Keratinocyte (primary cell): ENCODE results near the gene ARPC5. TPM values are rescaled to one million over a fixed set of nuclear protein-coding genes. Genes with fewer than 3 reads are reported as not detected.

ENCODE experiments used
- DNase-seq: peaks from one replicate; pipeline ENCODE4 v3.0.0-alpha.2; 2011; ENCODE audit warnings: low read depth, missing footprints, low spot score
- FAIRE-seq: peaks from 2 replicates; lab custom pipeline; 2011; peaks lifted over from hg19 to GRCh38; lab: Jason Lieb, UNC
- H2AFZ ChIP-seq: 2 replicates; pipeline ENCODE4 v1.6.0; 2012; ENCODE audit warnings: low read length, control low read depth, inconsistent platforms; ENCODE audit not compliant: control insufficient read depth
- H3K27ac ChIP-seq: 2 replicates; pipeline ENCODE4 v1.5.1; 2011; ENCODE audit warnings: low read length; ENCODE audit not compliant: control insufficient read depth, insufficient read depth
- H3K27me3 ChIP-seq: 3 replicates; pipeline ENCODE4 v1.6.0; 2011; ENCODE audit warnings: low read length; ENCODE audit not compliant: control insufficient read depth, insufficient read depth; ENCODE audit errors: extremely low read depth
- H3K36me3 ChIP-seq, 2 experiments: 2 replicates in 1 of 2; 3 replicates in 1 of 2; pipeline ENCODE4 v1.5.1; 2011; ENCODE audit warnings: low read length in 2 of 2, mild to moderate bottlenecking in 1 of 2; ENCODE audit not compliant: control insufficient read depth in 2 of 2, insufficient read depth in 2 of 2; ENCODE audit errors: extremely low read depth in 1 of 2
- H3K4me1 ChIP-seq: 3 replicates; pipeline ENCODE4 v1.5.1; 2011; ENCODE audit warnings: low read length; ENCODE audit not compliant: control insufficient read depth, insufficient read depth; ENCODE audit errors: extremely low read depth
- H3K4me2 ChIP-seq: 3 replicates; pipeline ENCODE4 v1.6.0; 2011; ENCODE audit warnings: low read depth, low read length; ENCODE audit not compliant: control insufficient read depth, insufficient read depth; ENCODE audit errors: extremely low read depth
- H3K4me3 ChIP-seq, 3 experiments: fragments of 200-600 bp in 1 of 3; sonication (generic) in 1 of 3; 2 replicates in 2 of 3; 3 replicates in 1 of 3; pipeline ENCODE4 v1.5.1; 2011 to 2016; ENCODE audit warnings: low read length in 3 of 3, mild to moderate bottlenecking in 3 of 3, control low read depth in 2 of 3, inconsistent platforms in 1 of 3, low read depth in 1 of 3, mixed read lengths in 1 of 3, mixed run types in 1 of 3, moderate library complexity in 1 of 3; ENCODE audit not compliant: control insufficient read depth in 2 of 3, insufficient read depth in 2 of 3; ENCODE audit errors: extremely low read depth in 1 of 3
- H3K79me2 ChIP-seq: 2 replicates; pipeline ENCODE4 v1.6.0; 2012; ENCODE audit warnings: low read length; ENCODE audit not compliant: control insufficient read depth, insufficient read depth
- H3K9ac ChIP-seq: 3 replicates; pipeline ENCODE4 v1.6.0; 2011; ENCODE audit warnings: low read length; ENCODE audit not compliant: control insufficient read depth, insufficient read depth; ENCODE audit errors: extremely low read depth
- H3K9me1 ChIP-seq: 3 replicates; pipeline ENCODE4 v1.6.0; 2011; ENCODE audit warnings: low read length; ENCODE audit not compliant: control insufficient read depth, insufficient read depth; ENCODE audit errors: extremely low read depth
- H3K9me3 ChIP-seq: 2 replicates; pipeline ENCODE4 v1.5.1; 2012; ENCODE audit warnings: low read depth, low read length; ENCODE audit not compliant: control insufficient read depth
- H4K20me1 ChIP-seq: 3 replicates; pipeline ENCODE4 v1.6.0; 2011; ENCODE audit warnings: low read length; ENCODE audit not compliant: control insufficient read depth, insufficient read depth; ENCODE audit errors: extremely low read depth
- CTCF ChIP-seq, 3 experiments: IDR thresholded peaks in 1 of 3; conservative IDR thresholded peaks in 1 of 3; optimal IDR thresholded peaks in 1 of 3; 2 replicates in 2 of 3; 3 replicates in 1 of 3; pipeline versions ENCODE3 to v1.5.1; 2011; ENCODE audit warnings: low read length in 3 of 3, mild to moderate bottlenecking in 3 of 3, moderate library complexity in 2 of 3, control low read depth in 1 of 3, inconsistent platforms in 1 of 3; ENCODE audit not compliant: insufficient read depth in 2 of 3; ENCODE audit errors: extremely low read depth in 1 of 3
- EZH2 ChIP-seq: IDR thresholded peaks from one replicate; pipeline ENCODE4 v1.6.1; 2012; ENCODE audit warnings: inconsistent platforms, mild to moderate bottlenecking, low read length, moderate library complexity
- dilution Hi-C: fragments of 300-500 bp; cut with MboI; formaldehyde crosslinking; loops from one replicate; pipeline ENCODE4 v1.7.0; 2020; ENCODE audit warnings: low sequenced_read_pairs; ENCODE audit not compliant: extremely low pct_ligation_motif_present
- polyA plus RNA-seq, 5 experiments: library from polyadenylated mRNA; depleted of rRNA in 3 of 5; stranded (reverse) in 3 of 5; stranded (forward) in 1 of 5; unstranded in 1 of 5; fragments of >200 nt; gene quantifications; 1 replicate in 1 of 5; 2 replicates in 3 of 5; 3 replicates in 1 of 5; pipeline versions ENCODE4 v1.2.1 to v1.2.3, GENCODE V29; 2011 to 2012; ENCODE audit warnings: missing spikeins in 2 of 5, low read depth in 1 of 5, low replicate concordance in 1 of 5

The ARPC5 gene
- polyA plus RNA-seq, 1 donor (not counting 4 experiments of a cell fraction or from before 2014, with no cell fraction given), result 255 TPM

- Histone ChIP-seq H3K27ac (no peak overlapping the region), H2AFZ (no peak overlapping the region), H3K79me2 (no peaks in the 10 kb centered on the region), H3K9ac (no peak overlapping the region), H3K4me2 (no peak overlapping the region), H3K4me3 (no peak overlapping the region), H3K36me3 (no peaks in the 10 kb centered on the region), H3K27me3 (no peaks in the 10 kb centered on the region), H4K20me1 (no peaks in the 10 kb centered on the region), H3K4me1 (peaks cover 14% of the 10 kb centered on the region), H3K9me1 (no peaks in the 10 kb centered on the region), H3K9me3 (no peaks in the 10 kb centered on the region)
- FAIRE-seq, result no peak
- dilution Hi-C loops, result no loop called here
- no peak for DNase-seq
- TF ChIP-seq CTCF (optimal IDR thresholded peaks at IDR 0.05 in 1 of 3, IDR thresholded peaks at IDR 0.05 in 1 of 3, conservative IDR thresholded peaks at IDR 0.05 in 1 of 3; ENCODE audit: extremely low read depth in 1 of 3, insufficient read depth in 2 of 3, low read length in 3 of 3), result no peak
- TF ChIP-seq EZH2, result no peak
Observed at GRCh38 chr1:183592733-183593132, 42.9 kb downstream of the ARPC5 start.

GRCh38 chr1:183590244-183591191 lies 45.1 kb downstream of the ARPC5 start, which contains the start of gene NCF2:
Gene NCF2 (minus strand): TSS chr1:183590459. CDS start chr1:183590329, 130 bp downstream.
- Histone ChIP-seq H3K9ac (peak within 1 kb of the TSS; percentile 54), H3K4me2 (peak within 1 kb of the TSS; percentile 67), H3K27ac (peak within 1 kb of the TSS; percentile 70), H3K9me1 (no peaks in the 10 kb centered on the region), H3K4me1 (peaks cover 14% of the 10 kb centered on the region), H3K27me3 (no peaks in the 10 kb centered on the region), H3K4me3 (peak within 1 kb of the TSS; percentile 30 to 54 (median 39)), H3K79me2 (no peaks in the 10 kb centered on the region), H3K36me3 (no peaks in the 10 kb centered on the region), H2AFZ (peak within 1 kb of the TSS; percentile 82), H4K20me1 (no peaks in the 10 kb centered on the region), H3K9me3 (no peaks in the 10 kb centered on the region)
- dilution Hi-C loops, result no loop called here
- TF ChIP-seq CTCF (optimal IDR thresholded peaks at IDR 0.05 in 1 of 3, IDR thresholded peaks at IDR 0.05 in 1 of 3, conservative IDR thresholded peaks at IDR 0.05 in 1 of 3; ENCODE audit: extremely low read depth in 1 of 3, insufficient read depth in 2 of 3, low read length in 3 of 3) (no peak), EZH2 (no peak)
- FAIRE-seq (peak; percentile 53), DNase-seq (peak; percentile 41)
